HepG2 (cell line): ENCODE results near the gene KRT1.

Source experiments
- HNRNPLL ChIP-seq: fragments of 200-400 bp; formaldehyde crosslinking; IDR thresholded peaks from 2 replicates; pipeline ENCODE4 v1.6.1; 2017; ENCODE audit warnings: mild to moderate bottlenecking, low read depth, low read length; ENCODE audit not compliant: poor library complexity, severe bottlenecking
- TAF1 ChIP-seq: sonication (generic); formaldehyde crosslinking; IDR thresholded peaks from 2 replicates; pipeline ENCODE4 v1.4.0; 2020; ENCODE audit warnings: missing genetic modification reagents
- TF ChIP-seq, protein P1 (sequence below): sonication (generic); formaldehyde crosslinking; IDR thresholded peaks from 2 replicates; pipeline ENCODE4 v1.4.0; 2020; ENCODE audit warnings: mild to moderate bottlenecking, low read depth, missing genetic modification reagents

DNA sequence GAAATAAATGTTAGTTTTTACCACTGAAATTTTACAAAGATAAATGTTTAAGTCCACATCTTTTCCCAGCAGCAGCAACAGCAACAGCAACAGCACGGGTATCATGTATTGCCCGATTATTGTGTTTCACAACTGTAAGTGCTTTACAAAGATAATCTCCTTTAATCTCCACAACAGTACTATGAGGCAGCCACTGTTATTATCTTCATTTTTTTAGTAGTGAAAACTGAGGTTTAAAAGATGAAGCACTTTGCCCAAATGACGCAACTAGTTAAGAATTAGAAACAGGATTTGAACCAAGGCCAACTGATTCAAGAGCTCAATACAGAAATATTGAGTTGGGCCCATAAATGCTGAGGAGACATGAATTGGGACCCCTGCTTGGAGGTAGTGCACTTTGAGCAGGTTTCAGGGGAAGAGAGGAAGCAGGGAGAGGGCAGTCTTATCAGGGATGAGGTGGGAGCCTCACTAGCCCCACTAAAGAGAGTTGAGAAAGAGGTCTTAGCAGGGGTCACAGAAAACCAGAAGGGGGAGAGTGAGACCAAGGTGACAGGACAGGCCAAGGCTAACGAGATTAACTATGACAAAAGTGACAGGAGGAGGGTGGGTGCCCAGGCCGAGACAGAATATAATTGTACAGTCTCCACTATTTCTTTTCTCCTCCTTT lies 43.5 kb downstream of the KRT1 start:
- TF ChIP-seq, protein P1, sequence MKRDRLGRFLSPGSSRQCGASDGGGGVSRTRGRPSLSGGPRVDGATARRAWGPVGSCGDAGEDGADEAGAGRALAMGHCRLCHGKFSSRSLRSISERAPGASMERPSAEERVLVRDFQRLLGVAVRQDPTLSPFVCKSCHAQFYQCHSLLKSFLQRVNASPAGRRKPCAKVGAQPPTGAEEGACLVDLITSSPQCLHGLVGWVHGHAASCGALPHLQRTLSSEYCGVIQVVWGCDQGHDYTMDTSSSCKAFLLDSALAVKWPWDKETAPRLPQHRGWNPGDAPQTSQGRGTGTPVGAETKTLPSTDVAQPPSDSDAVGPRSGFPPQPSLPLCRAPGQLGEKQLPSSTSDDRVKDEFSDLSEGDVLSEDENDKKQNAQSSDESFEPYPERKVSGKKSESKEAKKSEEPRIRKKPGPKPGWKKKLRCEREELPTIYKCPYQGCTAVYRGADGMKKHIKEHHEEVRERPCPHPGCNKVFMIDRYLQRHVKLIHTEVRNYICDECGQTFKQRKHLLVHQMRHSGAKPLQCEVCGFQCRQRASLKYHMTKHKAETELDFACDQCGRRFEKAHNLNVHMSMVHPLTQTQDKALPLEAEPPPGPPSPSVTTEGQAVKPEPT (CRISPR knock-in tag) = no peak
- TF ChIP-seq TAF1 (no peak), HNRNPLL (no peak)
